Measurements from ENCODE around the gene ATP1B2. TPM values are rescaled to one million over a fixed set of nuclear protein-coding genes. Genes with fewer than 3 reads are reported as not detected.
"Not testable (repeated sequence)": the region's sequence is repeated elsewhere in the genome, so short reads cannot be mapped to it uniquely, and the experiment has no call there.

ATP1B2 gene
- polyA plus RNA-seq (ENCODE audit: insufficient read depth in 1 of 5, insufficient read length in 5 of 5, low replicate concordance in 1 of 5), result 10 to 100 TPM; 20.5 to 31.5 (median 25.5) TPM
- long read RNA-seq, donor 1, transcript ATP1B2-201 (7 exons, 3,153 nt), result major isoform, 12 of 12 reads
- long read RNA-seq, donor 1, partial matches to known transcripts, result 0 of 12 reads
- long read RNA-seq, donor 1, other reads (novel, unspliced or antisense), result 0 of 12 reads
- long read RNA-seq, donor 2, transcript ATP1B2-201 (7 exons, 3,153 nt), result major isoform, 5 of 5 reads
- long read RNA-seq, donor 2, partial matches to known transcripts, result 0 of 5 reads
- long read RNA-seq, donor 2, other reads (novel, unspliced or antisense), result 0 of 5 reads
- long read RNA-seq, donor 3, transcript ATP1B2-201 (7 exons, 3,153 nt), result major isoform, 6 of 6 reads
- long read RNA-seq, donor 3, partial matches to known transcripts, result 0 of 6 reads
- long read RNA-seq, donor 3, other reads (novel, unspliced or antisense), result 0 of 6 reads
- long read RNA-seq, donor 4, transcript ATP1B2-201 (7 exons, 3,153 nt), result major isoform, 12 of 12 reads
- long read RNA-seq, donor 4, partial matches to known transcripts, result 0 of 12 reads
- long read RNA-seq, donor 4, other reads (novel, unspliced or antisense), result 0 of 12 reads
- long read RNA-seq, donor 5, transcript ATP1B2-201 (7 exons, 3,153 nt), result major isoform, 10 of 23 reads
- long read RNA-seq, donor 5, partial matches to known transcripts, result 13 of 23 reads
- long read RNA-seq, donor 5, other reads (novel, unspliced or antisense), result 0 of 23 reads
- long read RNA-seq, donor 6, transcript ATP1B2-201 (7 exons, 3,153 nt), result major isoform, 7 of 7 reads
- long read RNA-seq, donor 6, partial matches to known transcripts, result 0 of 7 reads
- long read RNA-seq, donor 6, other reads (novel, unspliced or antisense), result 0 of 7 reads
- long read RNA-seq, donor 7, transcript ATP1B2-201 (7 exons, 3,153 nt), result major isoform, 16 of 16 reads
- long read RNA-seq, donor 7, partial matches to known transcripts, result 0 of 16 reads
- long read RNA-seq, donor 7, other reads (novel, unspliced or antisense), result 0 of 16 reads
- long read RNA-seq, donor 8, partial matches to known transcripts, result 0 of 2 reads
- long read RNA-seq, donor 8, other reads (novel, unspliced or antisense), result 0 of 2 reads

DNA sequence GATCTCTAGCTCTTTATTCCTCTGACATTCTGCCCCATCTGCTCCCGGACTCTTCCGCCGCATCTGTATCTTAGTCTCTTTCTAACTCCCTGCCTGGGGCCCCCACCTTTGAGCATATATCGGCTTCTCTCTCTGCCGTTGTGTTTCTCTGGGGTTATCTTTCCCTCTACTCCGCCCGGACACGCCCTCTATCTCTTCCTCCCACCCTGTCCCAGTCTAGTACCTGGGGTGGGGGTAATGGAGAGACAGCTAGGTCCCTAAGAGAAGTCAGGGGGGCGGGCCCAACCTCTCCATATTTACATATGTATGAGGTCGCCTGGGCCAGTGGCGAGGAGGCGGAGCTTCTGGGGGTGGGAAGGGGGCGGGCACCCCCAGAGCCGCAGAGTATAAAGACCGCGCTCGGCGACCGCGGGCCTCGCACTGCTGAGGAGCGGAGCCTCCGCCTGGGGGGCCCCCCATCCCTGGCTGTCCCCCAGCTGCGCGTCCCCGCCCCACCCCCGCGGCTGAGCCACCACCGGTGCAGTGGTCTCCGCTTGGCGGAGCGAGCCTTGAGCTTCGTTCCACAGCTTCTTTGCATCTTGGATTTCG is at the start of gene ATP1B2:
Gene ATP1B2 (plus strand): TSS at position 418 of the 588 bp plus-strand sequence. CDS start 593 bp downstream, outside the sequence.
- peak; percentile 76 to 83 for DNase-seq

DNA sequence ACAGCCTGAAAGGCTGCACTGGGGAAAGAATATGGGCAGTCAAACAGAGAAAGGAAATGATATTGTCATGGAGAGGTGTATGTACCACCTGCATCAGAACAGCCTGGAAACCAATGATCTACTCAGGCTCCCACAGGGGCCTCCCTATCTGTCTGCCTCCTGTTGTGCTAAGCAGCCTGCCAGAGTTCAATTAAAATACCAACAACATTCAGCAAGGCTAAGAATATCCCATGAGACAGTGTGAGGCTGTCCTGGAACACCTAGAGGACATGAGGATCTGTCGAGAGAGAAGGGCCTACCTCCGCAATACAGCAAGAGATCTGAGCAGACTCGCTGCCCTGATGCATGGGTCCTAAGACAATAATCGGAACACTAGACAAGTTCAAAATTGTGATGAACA is 44.4 kb upstream of the ATP1B2 start:
- no peak for DNase-seq

DNA sequence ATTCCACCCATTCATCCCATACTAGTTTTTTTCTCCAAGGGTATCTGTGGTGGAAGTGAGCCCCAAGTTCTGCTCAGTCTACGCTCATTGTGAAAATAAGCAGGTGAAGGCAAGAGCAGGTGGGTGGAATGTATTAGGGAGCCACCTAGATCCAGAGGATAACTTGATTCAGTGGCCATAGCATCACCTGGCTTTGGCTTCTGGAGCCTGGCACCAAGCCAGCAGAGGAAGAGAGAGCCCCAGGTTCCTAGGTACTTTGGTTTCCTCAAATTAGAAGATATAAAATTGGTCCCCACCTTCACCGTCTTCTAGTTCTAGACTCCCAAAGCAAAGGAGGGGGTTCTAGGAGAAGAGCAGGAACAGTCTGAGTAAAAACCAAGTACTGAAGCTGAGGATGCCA is 40.1 kb upstream of the ATP1B2 start:
- DNase-seq, result no peak

DNA sequence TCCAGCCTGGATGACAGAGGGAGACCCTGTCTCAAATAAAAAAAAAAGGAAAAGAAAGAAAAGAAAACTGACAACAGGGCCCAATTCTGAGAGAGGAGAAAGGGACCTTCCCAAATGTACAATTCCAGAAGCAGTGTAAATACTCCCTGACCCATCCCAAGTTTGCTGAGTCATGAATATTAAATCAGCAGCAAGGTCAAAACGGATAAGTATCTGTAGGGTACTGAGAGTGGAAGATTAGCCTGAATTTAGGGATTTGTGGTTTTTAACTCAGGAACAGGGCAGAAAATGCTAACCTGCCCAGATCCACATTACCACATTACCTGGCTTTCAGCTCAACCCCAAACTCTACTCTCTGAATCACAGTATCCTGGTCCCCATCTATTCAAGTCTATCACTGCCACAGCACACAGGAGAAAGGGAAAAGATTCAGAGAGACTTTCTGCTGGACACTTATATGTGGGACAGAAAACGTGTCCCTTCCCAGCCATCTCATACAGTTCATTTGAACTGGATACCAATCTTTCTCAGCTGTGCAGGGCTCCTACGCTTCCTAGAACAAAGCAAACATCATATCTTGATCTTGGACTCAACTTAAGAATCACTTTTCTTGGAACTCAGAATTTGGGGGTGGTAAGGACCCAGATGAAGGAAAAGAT is 39.0 kb upstream of the ATP1B2 start:
- no peak for DNase-seq

- DNase-seq, result no peak
Measured at GRCh38 chr17:7612294-7612640, 38.5 kb upstream of the ATP1B2 start.

GRCh38 chr17:7613769-7614424 is 36.8 kb upstream of the ATP1B2 start:
- DNase-seq, result no peak

DNA sequence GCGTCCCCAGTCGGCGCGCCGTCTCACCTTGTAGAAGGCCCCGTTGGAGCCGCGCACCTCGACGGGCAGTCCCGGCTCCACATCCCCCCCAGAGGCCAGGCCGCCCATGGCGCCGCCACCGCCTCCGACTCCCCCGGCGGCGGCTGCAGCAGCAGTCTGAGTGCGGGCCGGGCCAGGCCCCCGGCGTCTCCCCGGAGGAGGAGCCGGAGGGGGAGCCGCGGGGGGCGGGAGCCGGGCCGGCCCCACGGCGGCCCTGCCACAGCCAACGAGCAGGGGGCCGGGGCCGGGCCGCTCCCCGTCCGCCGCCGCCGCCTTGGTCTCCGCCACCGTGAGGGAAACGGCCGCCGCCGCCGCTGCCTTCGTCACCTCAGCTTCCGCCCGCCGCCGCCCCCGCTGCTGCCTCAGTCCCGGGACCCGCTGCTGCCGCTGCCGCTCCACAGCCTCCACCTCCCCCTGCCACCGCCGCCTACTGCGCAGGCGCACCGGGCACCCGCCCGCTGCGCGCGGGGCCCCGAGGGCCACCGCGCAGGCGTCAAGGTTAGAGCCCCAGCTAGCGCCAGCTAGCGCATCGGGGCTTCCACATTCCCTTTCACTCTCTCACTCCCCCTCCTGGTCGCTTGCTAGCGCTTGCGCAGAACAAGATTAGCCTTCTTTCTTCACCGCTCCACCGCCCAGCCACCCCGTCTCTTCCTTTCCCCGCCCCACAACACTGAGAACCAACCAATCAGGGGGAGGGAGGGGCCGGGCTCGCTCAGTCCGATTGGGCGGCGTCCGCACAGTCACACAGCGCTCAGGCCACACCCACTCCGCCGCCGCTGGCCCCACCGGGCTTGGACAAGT is 36.1 kb upstream of the ATP1B2 start, which contains the start of gene FXR2:
Gene FXR2 (minus strand): TSS at position 473 of the 840 bp plus-strand sequence. CDS start 365 bp downstream, at position 108.
- peak; percentile 100 for DNase-seq

DNA sequence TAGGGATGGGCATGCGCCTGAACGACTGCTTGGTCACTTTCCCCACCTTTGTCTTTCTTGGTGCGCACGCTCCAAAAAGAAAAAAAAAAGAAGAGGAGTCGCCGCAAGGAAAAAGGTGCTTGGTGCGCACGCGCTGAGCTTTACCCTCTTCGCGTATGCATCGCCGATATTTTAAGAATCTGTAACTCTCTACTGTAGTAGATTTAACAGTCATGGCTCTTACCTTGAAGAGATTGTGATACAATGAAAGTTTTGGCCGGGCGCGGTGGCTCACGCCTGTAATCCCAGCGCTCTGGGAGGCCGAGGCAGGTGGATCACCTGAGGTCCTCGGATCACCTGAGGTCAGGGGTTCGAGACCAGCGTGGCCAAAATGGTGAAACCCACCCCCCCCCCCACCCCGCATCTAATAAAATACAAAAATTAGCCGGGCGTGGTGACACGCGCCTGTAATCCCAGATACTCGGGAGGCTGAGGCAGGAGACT is 35.4 kb upstream of the ATP1B2 start:
- no peak for DNase-seq

DNA sequence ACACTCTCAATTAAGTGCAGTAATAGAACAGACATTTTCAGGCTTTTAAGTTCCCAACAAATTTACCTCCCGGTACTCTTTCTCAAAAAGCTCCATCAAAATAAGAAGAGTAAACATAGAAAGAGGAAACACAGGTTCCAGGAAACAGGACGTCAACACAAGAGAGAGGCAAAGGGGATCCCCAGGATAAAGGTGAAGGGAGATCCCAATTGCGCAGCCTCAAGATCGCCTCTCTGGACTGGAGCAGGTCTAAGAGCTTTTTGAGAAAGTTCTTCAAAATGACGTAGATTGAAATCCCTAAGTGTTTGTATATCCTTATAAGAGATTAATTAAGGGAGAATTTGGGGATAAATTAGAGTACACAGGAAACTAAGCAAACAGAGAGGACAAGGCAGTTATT is 32.1 kb upstream of the ATP1B2 start:
- DNase-seq, result no peak

GRCh38 chr17:7620835-7621234 is 29.9 kb upstream of the ATP1B2 start:
- DNase-seq, result no peak

DNA sequence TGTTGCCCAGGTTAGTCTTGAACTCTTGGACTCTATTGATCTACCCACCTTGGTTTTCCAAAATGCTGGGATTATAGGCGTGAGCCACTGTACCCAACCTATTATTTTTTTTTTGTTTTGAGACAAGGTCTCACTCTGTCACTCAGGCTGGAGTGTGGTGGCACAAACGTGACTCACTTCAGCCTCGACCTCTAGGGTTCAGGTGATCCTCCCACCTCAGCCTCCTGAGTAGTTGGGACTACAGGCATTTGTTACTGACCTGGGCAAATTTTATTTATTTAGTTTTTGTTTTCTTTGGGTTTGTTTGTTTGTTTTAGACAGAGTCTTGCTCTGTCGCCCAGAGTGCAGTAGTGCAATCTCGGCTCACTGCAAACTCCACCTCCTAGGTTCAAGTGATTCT is 27.1 kb upstream of the ATP1B2 start:
- DNase-seq, result no peak

DNA sequence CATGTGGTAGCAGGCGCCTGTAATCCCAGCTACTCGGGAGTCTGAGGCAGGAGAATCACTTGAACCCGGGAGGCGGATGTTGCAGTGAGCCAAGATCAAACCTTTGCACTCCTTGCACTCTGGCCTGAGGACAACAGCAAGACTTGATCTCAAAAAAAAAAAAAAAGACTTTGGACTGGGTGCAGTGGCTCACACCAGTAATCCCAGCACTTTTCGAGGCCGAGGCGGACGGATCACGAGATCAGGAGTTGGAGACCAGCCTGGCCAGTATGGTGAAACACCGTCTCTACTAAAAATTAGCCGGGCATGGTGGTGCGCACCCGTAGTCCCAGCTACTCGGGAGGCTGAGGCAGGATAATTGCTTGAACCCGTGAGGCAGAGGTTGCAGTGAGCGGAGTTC is 25.0 kb upstream of the ATP1B2 start:
- not testable (repeated sequence) for DNase-seq

GRCh38 chr17:7626307-7626706 is 24.4 kb upstream of the ATP1B2 start:
- DNase-seq, result no peak

- no peak for DNase-seq
Measured at GRCh38 chr17:7626956-7627249, 23.8 kb upstream of the ATP1B2 start.

GRCh38 chr17:7627250-7628121 is 23.2 kb upstream of the ATP1B2 start, which contains the start of gene SAT2:
SAT2 (minus strand) TSS chr17:7627821; CDS start chr17:7627635, 186 bp downstream.
- peak; percentile 90 to 94 for DNase-seq

DNA sequence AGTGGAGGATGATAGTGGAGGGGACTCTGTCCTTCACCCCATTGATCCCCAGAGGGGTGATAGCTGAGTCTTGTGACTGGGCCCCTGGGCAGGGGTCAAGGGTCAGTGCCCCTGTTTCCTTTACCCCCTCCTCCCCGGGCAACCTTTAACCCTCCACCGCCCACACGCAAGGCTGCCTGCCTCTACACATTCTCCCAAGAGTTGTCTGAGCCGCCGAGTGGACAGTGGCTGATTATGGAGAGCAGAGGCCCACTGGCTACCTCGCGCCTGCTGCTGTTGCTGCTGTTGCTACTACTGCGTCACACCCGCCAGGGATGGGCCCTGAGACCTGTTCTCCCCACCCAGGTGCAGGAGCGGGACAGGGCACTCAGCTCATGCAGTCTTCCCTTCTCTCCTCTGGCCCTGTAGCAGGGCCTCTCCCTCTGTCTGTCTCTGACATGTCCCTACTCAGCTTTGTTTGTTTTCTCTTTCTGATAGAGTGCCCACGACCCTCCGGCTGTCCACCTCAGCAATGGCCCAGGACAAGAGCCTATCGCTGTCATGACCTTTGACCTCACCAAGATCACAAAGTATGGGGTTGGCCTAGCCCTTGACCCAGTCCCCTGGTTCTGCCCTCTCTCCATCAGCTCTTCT is 20.7 kb upstream of the ATP1B2 start, which contains the start of gene SHBG:
Gene SHBG (plus strand): TSS at position 197 of the 633 bp plus-strand sequence. CDS start 38 bp downstream, at position 235.
- DNase-seq, result no peak

GRCh38 chr17:7631398-7632380 is 19.0 kb upstream of the ATP1B2 start:
- DNase-seq, result no peak

Data from right lung (tissue), 10 donors.